IMR-90 (cell line): ENCODE data around the gene ARHGEF7. TPM values are rescaled to one million over a fixed set of nuclear protein-coding genes. Genes with fewer than 3 reads are reported as not detected.

Source experiments
- ATAC-seq: fragments of 200-7000 bp; cut with Tn5 transposase; 2 replicates; pipeline ENCODE4 v1.9.1; 2020; ENCODE audit warnings: low read depth, mild to moderate bottlenecking, moderate library complexity
- BruUV-seq: library from RNA; stranded (reverse); fragments of 400-500 nt; replicated peaks from 2 replicates; lab custom pipeline; 2021; lab: Mats Ljungman, UMichigan
- CTCF ChIA-PET: fragments of 300-600 bp; formaldehyde crosslinking; extraction: SDS; loops from one replicate; lab custom pipeline; 2021; ENCODE audit warnings: antibody characterized with exemption; lab: Yijun Ruan, JAX
- POLR2A ChIA-PET: fragments of 300-600 bp; sonication (Branson Sonifier 250); formaldehyde crosslinking; loops from one replicate; lab custom pipeline; 2022; ENCODE audit warnings: antibody characterized with exemption; ENCODE audit not compliant: unreplicated experiment; lab: Charles Lee
- DNase-seq: peaks from one replicate; pipeline ENCODE4 v3.0.0; 2013
- H2AFZ ChIP-seq: replicated peaks from 2 replicates; pipeline ENCODE3; 2013; ENCODE audit warnings: low read length, mild to moderate bottlenecking; ENCODE audit not compliant: poor library complexity
- H2AK5ac ChIP-seq: 2 replicates; pipeline ENCODE4 v1.6.1; 2013; ENCODE audit warnings: low read depth, low read length, inconsistent platforms
- H2AK9ac ChIP-seq: replicated peaks from 2 replicates; pipeline ENCODE3; 2013; ENCODE audit warnings: mild to moderate bottlenecking, low read depth, low read length, moderate library complexity; ENCODE audit not compliant: poor library complexity
- H2BK120ac ChIP-seq: 2 replicates; pipeline ENCODE4 v1.6.1; 2013; ENCODE audit warnings: low read depth, low read length, inconsistent platforms
- H2BK15ac ChIP-seq: 3 replicates; pipeline ENCODE4 v1.6.1; 2013; ENCODE audit warnings: low read depth, low read length, inconsistent platforms
- H2BK20ac ChIP-seq: 2 replicates; pipeline ENCODE4 v1.6.1; 2013; ENCODE audit warnings: low read depth, mild to moderate bottlenecking, inconsistent platforms, low read length, moderate library complexity
- H2BK5ac ChIP-seq: 2 replicates; pipeline ENCODE4 v1.6.1; 2013; ENCODE audit warnings: mild to moderate bottlenecking, low read depth, low read length, inconsistent platforms; ENCODE audit not compliant: poor library complexity, severe bottlenecking
- H3K14ac ChIP-seq: replicated peaks from 2 replicates; pipeline ENCODE4 v1.6.1; 2013; ENCODE audit warnings: low read depth, low read length, inconsistent platforms
- H3K18ac ChIP-seq: 2 replicates; pipeline ENCODE4 v1.6.1; 2013; ENCODE audit warnings: low read depth, low read length, control low read depth
- H3K23ac ChIP-seq: 2 replicates; pipeline ENCODE4 v1.6.1; 2013; ENCODE audit warnings: low read depth, low read length, inconsistent platforms
- H3K27ac ChIP-seq: 2 replicates; pipeline ENCODE4 v1.5.1; 2013; ENCODE audit warnings: mild to moderate bottlenecking, control low read depth, low read length; ENCODE audit not compliant: insufficient read depth
- H3K27me3 ChIP-seq: 2 replicates; pipeline ENCODE4 v1.6.1; 2013; ENCODE audit warnings: low read length; ENCODE audit not compliant: control insufficient read depth, insufficient read depth
- H3K36me3 ChIP-seq: 2 replicates; pipeline ENCODE4 v1.6.1; 2013; ENCODE audit warnings: low read length, mixed read lengths; ENCODE audit not compliant: control insufficient read depth, insufficient read depth
- H3K4ac ChIP-seq: 2 replicates; pipeline ENCODE4 v1.6.1; 2013; ENCODE audit warnings: low read depth, low read length, inconsistent platforms
- H3K4me1 ChIP-seq: 2 replicates; pipeline ENCODE4 v1.6.1; 2013; ENCODE audit warnings: low read length, mixed read lengths; ENCODE audit not compliant: control insufficient read depth, insufficient read depth
- H3K4me2 ChIP-seq: 2 replicates; pipeline ENCODE4 v1.6.1; 2013; ENCODE audit warnings: low read depth, mild to moderate bottlenecking, control low read depth, low read length, moderate library complexity
- H3K4me3 ChIP-seq: 2 replicates; pipeline ENCODE4 v1.5.1; 2013; ENCODE audit warnings: low read depth, mild to moderate bottlenecking, control low read depth, low read length, moderate library complexity; ENCODE audit not compliant: insufficient read depth
- H3K56ac ChIP-seq: 2 replicates; pipeline ENCODE4 v1.6.1; 2013; ENCODE audit warnings: low read length, inconsistent platforms; ENCODE audit not compliant: insufficient read depth; ENCODE audit errors: extremely low read depth
- H3K79me1 ChIP-seq, 2 experiments: 2 replicates each; pipeline ENCODE4 v1.6.1; 2013; ENCODE audit warnings: low read length in 2 of 2, inconsistent platforms in 1 of 2, low read depth in 1 of 2
- H3K9ac ChIP-seq: 2 replicates; pipeline ENCODE4 v1.6.1; 2013; ENCODE audit warnings: low read depth, low read length, control low read depth
- H3K9me1 ChIP-seq: 2 replicates; pipeline ENCODE4 v1.6.1; 2013; ENCODE audit warnings: low read length, inconsistent platforms; ENCODE audit not compliant: insufficient read depth
- H3K9me3 ChIP-seq: 2 replicates; pipeline ENCODE4 v1.6.1; 2013; ENCODE audit warnings: low read length; ENCODE audit not compliant: control insufficient read depth, insufficient read depth
- H4K20me1 ChIP-seq: 2 replicates; pipeline ENCODE4 v1.6.1; 2013; ENCODE audit warnings: low read length, inconsistent platforms; ENCODE audit not compliant: insufficient read depth
- H4K5ac ChIP-seq: 2 replicates; pipeline ENCODE4 v1.6.1; 2013; ENCODE audit warnings: mild to moderate bottlenecking, low read depth, low read length, control low read depth
- H4K8ac ChIP-seq, 2 experiments: 2 replicates each; pipeline ENCODE4 v1.6.1; 2013; ENCODE audit warnings: low read depth in 2 of 2, low read length in 2 of 2, control low read depth in 1 of 2, inconsistent platforms in 1 of 2
- H4K91ac ChIP-seq: 2 replicates; pipeline ENCODE4 v1.6.1; 2013; ENCODE audit warnings: low read depth, low read length, inconsistent platforms; ENCODE audit not compliant: insufficient read depth
- BHLHE40 ChIP-seq: fragments of 150-350 bp; IDR thresholded peaks from 2 replicates; pipeline ENCODE4 v1.6.1; 2016; ENCODE audit warnings: mild to moderate bottlenecking, low read depth, low read length
- CEBPB ChIP-seq: IDR thresholded peaks from 2 replicates; pipeline ENCODE4 v1.6.1; 2012; ENCODE audit warnings: low read depth, low read length, improper control_type of control experiment
- CHD1 ChIP-seq: IDR thresholded peaks from 2 replicates; pipeline ENCODE4 v1.6.1; 2012; ENCODE audit warnings: low read depth, low read length, improper control_type of control experiment
- FOS ChIP-seq: fragments of 150-350 bp; IDR thresholded peaks from 2 replicates; pipeline ENCODE4 v1.6.1; 2016; ENCODE audit warnings: low read depth, low read length
- MAFK ChIP-seq: IDR thresholded peaks from 2 replicates; pipeline ENCODE4 v1.6.1; 2012; ENCODE audit warnings: low read depth, low read length, improper control_type of control experiment
- MAZ ChIP-seq: IDR thresholded peaks from 2 replicates; pipeline ENCODE4 v1.6.1; 2012; ENCODE audit warnings: low read depth, mild to moderate bottlenecking, low read length, improper control_type of control experiment, moderate library complexity, borderline replicate concordance
- MXI1 ChIP-seq: IDR thresholded peaks from 2 replicates; pipeline ENCODE4 v1.6.1; 2012; ENCODE audit warnings: low read depth, mild to moderate bottlenecking, low read length, moderate library complexity, borderline replicate concordance
- POLR2A ChIP-seq: IDR thresholded peaks from 2 replicates; pipeline ENCODE4 v1.6.1; 2012; ENCODE audit warnings: mild to moderate bottlenecking, low read depth, low read length
- RAD21 ChIP-seq: IDR thresholded peaks from 2 replicates; pipeline ENCODE4 v1.6.1; 2012; ENCODE audit warnings: low read length, improper control_type of control experiment
- RCOR1 ChIP-seq: IDR thresholded peaks from 2 replicates; pipeline ENCODE4 v1.6.1; 2012; ENCODE audit warnings: mild to moderate bottlenecking, low read length, improper control_type of control experiment; ENCODE audit not compliant: insufficient replicate concordance
- RFX5 ChIP-seq: IDR thresholded peaks from 2 replicates; pipeline ENCODE4 v1.8.0; 2012; ENCODE audit warnings: low read depth, mild to moderate bottlenecking, low read length, moderate library complexity
- SMC3 ChIP-seq: fragments of 150-350 bp; IDR thresholded peaks from 2 replicates; pipeline ENCODE4 v1.6.1; 2016; ENCODE audit warnings: low read depth, mild to moderate bottlenecking, antibody characterized with exemption, low read length, moderate library complexity
- whole genome bisulfite sequencing, 2 experiments: methylation state at CpG; one replicate each; pipeline versions ENCODE4 v1.1.5 to v1.1.7; 2013; ENCODE audit warnings: missing lambda C conversion rate in 2 of 2; ENCODE audit not compliant: insufficient read length in 1 of 2; ENCODE audit errors: extremely low coverage in 2 of 2; 5-methylcytosine and 5-hydroxymethylcytosine counted together
- dilution Hi-C: fragments of 300-500 bp; cut with HindIII; formaldehyde crosslinking; loops from one replicate; pipeline ENCODE4 v1.14.3; 2018; ENCODE audit warnings: low sequenced_read_pairs; ENCODE audit not compliant: unreplicated experiment
- in situ Hi-C: fragments of 300-500 bp; cut with MboI; formaldehyde crosslinking; loops from 3 replicates; pipeline ENCODE4 v1.14.3; 2019; ENCODE audit warnings: low sequenced_read_pairs, inconsistent platforms, mixed read lengths
- intact Hi-C: fragments of 100-400 bp; cut with micrococcal nuclease; formaldehyde crosslinking; loops from 2 replicates; pipeline ENCODE4 v1.10.0; 2022
- polyA plus RNA-seq, 3 experiments: library from polyadenylated mRNA; depleted of rRNA; stranded (reverse); fragments of >200 nt; gene quantifications; 2 replicates each; pipeline ENCODE4 v1.2.3, GENCODE V29; 2012; ENCODE audit warnings: low replicate concordance in 1 of 3
- total RNA-seq: library from RNA; depleted of rRNA; stranded (reverse); fragments of >200 nt; gene quantifications from 2 replicates; pipeline ENCODE4 v1.2.3, GENCODE V29; 2012
- TF ChIP-seq, protein P1 (sequence below): fragments of 150-350 bp; IDR thresholded peaks from 2 replicates; pipeline ENCODE4 v1.6.1; 2016; ENCODE audit warnings: low read depth, mild to moderate bottlenecking, low read length, moderate library complexity, borderline replicate concordance

The ARHGEF7 gene
- total and polyA plus RNA-seq, 2 of the 4 experiments (the other 2 are of a cell fraction), result 32.9 to 59.0 TPM

GRCh38 chr13:111112196-111112595 lies 2.9 kb upstream of the ARHGEF7 start:
- no peaks in the 10 kb centered on the region for H3K79me1 ChIP-seq
- ChIA-PET POLR2A (no interaction called here), CTCF (no interaction called here)
- dilution Hi-C loops (no loop called here), intact Hi-C loops (no loop called here), in situ Hi-C loops (no loop called here)
- no peak overlapping the region for H3K9ac ChIP-seq
- no peak overlapping the region for H2AK5ac ChIP-seq
- no peak overlapping the region for H4K91ac ChIP-seq
- H3K23ac ChIP-seq, result no peak overlapping the region
- no peak overlapping the region for H3K14ac ChIP-seq
- no peaks in the 10 kb centered on the region for H3K9me1 ChIP-seq
- H4K5ac ChIP-seq, result no peak overlapping the region
- no peaks in the 10 kb centered on the region for H3K36me3 ChIP-seq
- no peak overlapping the region for H3K18ac ChIP-seq
- no peak overlapping the region for H2BK15ac ChIP-seq
- H3K9me3 ChIP-seq, result peaks cover 13% of the 10 kb centered on the region
- DNase-seq (no peak), ATAC-seq (no peak)
- H2BK120ac ChIP-seq, result no peak overlapping the region
- H2AK9ac ChIP-seq, result no peak overlapping the region
- H2BK20ac ChIP-seq, result no peak overlapping the region
- no peak overlapping the region for H2BK5ac ChIP-seq
- no peaks in the 10 kb centered on the region for H4K20me1 ChIP-seq
- no peak overlapping the region for H4K8ac ChIP-seq
- TF ChIP-seq RFX5 (no peak), POLR2A (no peak), FOS (no peak), CHD1 (no peak), RCOR1 (no peak), RAD21 (no peak), MXI1 (no peak), BHLHE40 (no peak), CEBPB (no peak), MAFK (no peak), SMC3 (no peak), MAZ (no peak)
- TF ChIP-seq, protein P1, sequence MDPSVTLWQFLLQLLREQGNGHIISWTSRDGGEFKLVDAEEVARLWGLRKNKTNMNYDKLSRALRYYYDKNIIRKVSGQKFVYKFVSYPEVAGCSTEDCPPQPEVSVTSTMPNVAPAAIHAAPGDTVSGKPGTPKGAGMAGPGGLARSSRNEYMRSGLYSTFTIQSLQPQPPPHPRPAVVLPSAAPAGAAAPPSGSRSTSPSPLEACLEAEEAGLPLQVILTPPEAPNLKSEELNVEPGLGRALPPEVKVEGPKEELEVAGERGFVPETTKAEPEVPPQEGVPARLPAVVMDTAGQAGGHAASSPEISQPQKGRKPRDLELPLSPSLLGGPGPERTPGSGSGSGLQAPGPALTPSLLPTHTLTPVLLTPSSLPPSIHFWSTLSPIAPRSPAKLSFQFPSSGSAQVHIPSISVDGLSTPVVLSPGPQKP, result no peak
- H2AFZ ChIP-seq, result no peak overlapping the region
- no TSS peak for BruUV-seq
- H3K56ac ChIP-seq, result no peak overlapping the region
- no peak overlapping the region for H3K4me2 ChIP-seq
- no peak overlapping the region for H3K4me3 ChIP-seq
- no peaks in the 10 kb centered on the region for H3K4me1 ChIP-seq
- H3K4ac ChIP-seq, result no peak overlapping the region
- 70% methylated on average over 2 of the region's 9 CpGs; no CpG with 5 or more reads in 1 of the 2 experiments for WGBS, 2 experiments
- peaks cover 60% of the 10 kb centered on the region for H3K27me3 ChIP-seq
- no peak overlapping the region for H3K27ac ChIP-seq
